Measurements from ENCODE around the gene RASGEF1B. TPM values are rescaled to one million over a fixed set of nuclear protein-coding genes. Genes with fewer than 3 reads are reported as not detected.
A peak's percentile ranks its signal among the peaks of the same experiment; 100 is the strongest.

RASGEF1B gene
- total RNA-seq, 1 donor from 2014 or later: 0.77 TPM

DNA sequence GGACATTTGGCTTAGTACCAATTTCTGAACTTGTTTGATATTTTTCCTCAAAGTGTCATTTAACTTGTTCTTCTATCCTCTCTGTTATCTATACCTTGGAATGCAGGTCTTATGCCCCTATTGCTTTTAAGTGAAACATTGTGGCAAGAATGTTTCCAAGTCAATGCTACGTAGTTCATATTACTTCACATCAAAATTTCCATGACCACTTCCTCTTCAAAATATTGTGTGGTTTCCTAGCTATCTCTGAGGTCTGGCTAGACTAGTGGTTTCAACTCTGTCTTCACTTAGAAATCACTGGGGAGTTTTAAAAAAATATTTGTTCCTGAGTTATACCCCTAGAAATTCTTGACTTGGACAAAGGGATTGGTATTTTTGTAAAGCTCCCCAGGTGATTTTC is 20.2 kb upstream of the RASGEF1B start:
- H3K4me3 Mint-ChIP-seq (ENCODE audit: unreplicated experiment): no peak overlapping the region
- H3K36me3 Mint-ChIP-seq (ENCODE audit: low read depth, unreplicated experiment): no peaks in the 10 kb centered on the region
- H3K27ac Mint-ChIP-seq (ENCODE audit: unreplicated experiment): peak overlapping the region; percentile 64
- H3K4me1 ChIP-seq (ENCODE audit: insufficient read depth, low read length): no peaks in the 10 kb centered on the region
- no peak overlapping the region for H3K9ac ChIP-seq (ENCODE audit: low read length)
- H3K4me1 Mint-ChIP-seq (ENCODE audit: low read depth, unreplicated experiment): peaks cover 7% of the 10 kb centered on the region
- H3K9me3 Mint-ChIP-seq (ENCODE audit: unreplicated experiment): peaks cover 10% of the 10 kb centered on the region
- H3K27me3 ChIP-seq (ENCODE audit: insufficient read depth, low read length): no peaks in the 10 kb centered on the region
- no peaks in the 10 kb centered on the region for H3K9me3 ChIP-seq (ENCODE audit: insufficient read depth, low read depth, low read length)
- H3K4me3 ChIP-seq (ENCODE audit: insufficient read depth, low read depth, low read length): no peak overlapping the region
- FAIRE-seq: no peak
- no peaks in the 10 kb centered on the region for H3K27me3 Mint-ChIP-seq (ENCODE audit: low read depth, unreplicated experiment)
- no peak for TF ChIP-seq CTCF (IDR thresholded peaks at IDR 0.05; ENCODE audit: insufficient read depth, low read depth, low read length)
- no peak for TF ChIP-seq EZH2 (IDR thresholded peaks at IDR 0.05; ENCODE audit: insufficient read depth, low read length)
- H3K36me3 ChIP-seq (ENCODE audit: insufficient read depth, low read length): no peaks in the 10 kb centered on the region
- no peaks in the 10 kb centered on the region for H3K79me2 ChIP-seq (ENCODE audit: insufficient read depth, low read length)
- no peak overlapping the region for H3K4me2 ChIP-seq (ENCODE audit: low read length)
- H4K20me1 ChIP-seq (ENCODE audit: insufficient read depth, low read length): no peaks in the 10 kb centered on the region
- no peak for DNase-seq (ENCODE audit: low read depth)
- H2AFZ ChIP-seq (ENCODE audit: low read depth, low read length): no peak overlapping the region
- H3K27ac ChIP-seq (ENCODE audit: low read depth, low read length): no peak overlapping the region

DNA sequence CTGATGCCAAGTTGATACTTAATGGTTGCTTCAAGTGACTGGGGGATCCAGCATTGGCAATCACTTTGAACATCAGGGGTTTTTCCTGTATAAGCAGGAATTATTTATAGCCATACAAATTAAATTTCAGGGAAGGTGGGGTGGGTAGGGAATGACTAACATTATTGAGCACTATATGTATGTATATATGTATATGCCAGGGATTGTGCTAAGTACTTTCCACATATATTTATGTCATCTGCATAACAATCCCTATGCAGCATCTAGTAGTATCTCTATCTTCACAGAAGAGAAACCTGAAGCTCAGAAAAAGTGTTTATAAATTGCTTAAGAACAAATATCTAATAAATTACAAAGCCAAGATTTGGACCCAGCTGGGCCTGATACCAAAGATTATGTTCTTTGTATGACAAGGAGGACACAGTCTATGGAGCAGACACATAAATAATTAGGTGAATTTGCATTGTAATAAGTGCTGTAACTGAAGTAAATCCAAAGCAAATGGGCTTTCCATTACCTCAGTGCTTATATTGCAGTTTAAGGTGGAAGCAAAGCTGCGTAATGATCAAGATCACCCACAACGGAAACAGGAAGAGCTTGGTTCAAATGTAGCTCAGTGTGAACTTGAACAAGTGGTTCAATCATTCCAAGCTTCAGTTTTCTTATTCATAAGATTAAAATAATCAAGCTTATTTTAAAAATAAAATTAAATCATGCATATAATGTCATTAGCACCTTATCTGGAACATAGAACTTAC is 18.9 kb upstream of the RASGEF1B start:
- H3K4me3 ChIP-seq (ENCODE audit: insufficient read depth, low read depth, low read length): no peak overlapping the region
- Mint-ChIP-seq H3K36me3 (ENCODE audit: low read depth, unreplicated experiment) (no peaks in the 10 kb centered on the region), H3K27me3 (ENCODE audit: low read depth, unreplicated experiment) (no peaks in the 10 kb centered on the region), H3K4me1 (ENCODE audit: low read depth, unreplicated experiment) (peaks cover 7% of the 10 kb centered on the region), H3K9me3 (ENCODE audit: unreplicated experiment) (peaks cover 10% of the 10 kb centered on the region), H3K27ac (ENCODE audit: unreplicated experiment) (no peak overlapping the region), H3K4me3 (ENCODE audit: unreplicated experiment) (no peak overlapping the region)
- no peaks in the 10 kb centered on the region for H3K4me1 ChIP-seq (ENCODE audit: insufficient read depth, low read length)
- H3K9ac ChIP-seq (ENCODE audit: low read length): no peak overlapping the region
- no peaks in the 10 kb centered on the region for H3K36me3 ChIP-seq (ENCODE audit: insufficient read depth, low read length)
- H3K27me3 ChIP-seq (ENCODE audit: insufficient read depth, low read length): no peaks in the 10 kb centered on the region
- no peaks in the 10 kb centered on the region for H4K20me1 ChIP-seq (ENCODE audit: insufficient read depth, low read length)
- H2AFZ ChIP-seq (ENCODE audit: low read depth, low read length): no peak overlapping the region
- DNase-seq (ENCODE audit: low read depth) (no peak), FAIRE-seq (no peak)
- no peaks in the 10 kb centered on the region for H3K9me3 ChIP-seq (ENCODE audit: insufficient read depth, low read depth, low read length)
- H3K27ac ChIP-seq (ENCODE audit: low read depth, low read length): no peak overlapping the region
- H3K79me2 ChIP-seq (ENCODE audit: insufficient read depth, low read length): no peaks in the 10 kb centered on the region
- TF ChIP-seq EZH2 (IDR thresholded peaks at IDR 0.05; ENCODE audit: insufficient read depth, low read length) (no peak), CTCF (IDR thresholded peaks at IDR 0.05; ENCODE audit: insufficient read depth, low read depth, low read length) (no peak)
- H3K4me2 ChIP-seq (ENCODE audit: low read length): no peak overlapping the region

GRCh38 chr4:81486502-81486901 is 14.8 kb upstream of the RASGEF1B start:
- Mint-ChIP-seq H3K36me3 (ENCODE audit: low read depth, unreplicated experiment) (no peaks in the 10 kb centered on the region), H3K27me3 (ENCODE audit: low read depth, unreplicated experiment) (no peaks in the 10 kb centered on the region), H3K4me3 (ENCODE audit: unreplicated experiment) (no peak overlapping the region), H3K27ac (ENCODE audit: unreplicated experiment) (no peak overlapping the region), H3K4me1 (ENCODE audit: low read depth, unreplicated experiment) (no peaks in the 10 kb centered on the region), H3K9me3 (ENCODE audit: unreplicated experiment) (peaks cover 7% of the 10 kb centered on the region)
- no peak overlapping the region for H3K9ac ChIP-seq (ENCODE audit: low read length)
- no peaks in the 10 kb centered on the region for H3K27me3 ChIP-seq (ENCODE audit: insufficient read depth, low read length)
- DNase-seq (ENCODE audit: low read depth) (no peak), FAIRE-seq (no peak)
- H3K4me1 ChIP-seq (ENCODE audit: insufficient read depth, low read length): no peaks in the 10 kb centered on the region
- no peak overlapping the region for H3K27ac ChIP-seq (ENCODE audit: low read depth, low read length)
- no peaks in the 10 kb centered on the region for H3K79me2 ChIP-seq (ENCODE audit: insufficient read depth, low read length)
- H3K4me2 ChIP-seq (ENCODE audit: low read length): no peak overlapping the region
- no peaks in the 10 kb centered on the region for H3K36me3 ChIP-seq (ENCODE audit: insufficient read depth, low read length)
- H2AFZ ChIP-seq (ENCODE audit: low read depth, low read length): no peak overlapping the region
- TF ChIP-seq EZH2 (IDR thresholded peaks at IDR 0.05; ENCODE audit: insufficient read depth, low read length): no peak
- TF ChIP-seq CTCF (IDR thresholded peaks at IDR 0.05; ENCODE audit: insufficient read depth, low read depth, low read length): no peak
- no peaks in the 10 kb centered on the region for H4K20me1 ChIP-seq (ENCODE audit: insufficient read depth, low read length)
- H3K9me3 ChIP-seq (ENCODE audit: insufficient read depth, low read depth, low read length): no peaks in the 10 kb centered on the region
- H3K4me3 ChIP-seq (ENCODE audit: insufficient read depth, low read depth, low read length): no peak overlapping the region
